ENCODE results near the gene MXD3.
"Not testable (repeated sequence)": the region's sequence is repeated elsewhere in the genome, so short reads cannot be mapped to it uniquely, and the experiment has no call there.

MXD3 gene, protein sequence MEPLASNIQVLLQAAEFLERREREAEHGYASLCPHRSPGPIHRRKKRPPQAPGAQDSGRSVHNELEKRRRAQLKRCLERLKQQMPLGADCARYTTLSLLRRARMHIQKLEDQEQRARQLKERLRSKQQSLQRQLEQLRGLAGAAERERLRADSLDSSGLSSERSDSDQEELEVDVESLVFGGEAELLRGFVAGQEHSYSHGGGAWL

DNA sequence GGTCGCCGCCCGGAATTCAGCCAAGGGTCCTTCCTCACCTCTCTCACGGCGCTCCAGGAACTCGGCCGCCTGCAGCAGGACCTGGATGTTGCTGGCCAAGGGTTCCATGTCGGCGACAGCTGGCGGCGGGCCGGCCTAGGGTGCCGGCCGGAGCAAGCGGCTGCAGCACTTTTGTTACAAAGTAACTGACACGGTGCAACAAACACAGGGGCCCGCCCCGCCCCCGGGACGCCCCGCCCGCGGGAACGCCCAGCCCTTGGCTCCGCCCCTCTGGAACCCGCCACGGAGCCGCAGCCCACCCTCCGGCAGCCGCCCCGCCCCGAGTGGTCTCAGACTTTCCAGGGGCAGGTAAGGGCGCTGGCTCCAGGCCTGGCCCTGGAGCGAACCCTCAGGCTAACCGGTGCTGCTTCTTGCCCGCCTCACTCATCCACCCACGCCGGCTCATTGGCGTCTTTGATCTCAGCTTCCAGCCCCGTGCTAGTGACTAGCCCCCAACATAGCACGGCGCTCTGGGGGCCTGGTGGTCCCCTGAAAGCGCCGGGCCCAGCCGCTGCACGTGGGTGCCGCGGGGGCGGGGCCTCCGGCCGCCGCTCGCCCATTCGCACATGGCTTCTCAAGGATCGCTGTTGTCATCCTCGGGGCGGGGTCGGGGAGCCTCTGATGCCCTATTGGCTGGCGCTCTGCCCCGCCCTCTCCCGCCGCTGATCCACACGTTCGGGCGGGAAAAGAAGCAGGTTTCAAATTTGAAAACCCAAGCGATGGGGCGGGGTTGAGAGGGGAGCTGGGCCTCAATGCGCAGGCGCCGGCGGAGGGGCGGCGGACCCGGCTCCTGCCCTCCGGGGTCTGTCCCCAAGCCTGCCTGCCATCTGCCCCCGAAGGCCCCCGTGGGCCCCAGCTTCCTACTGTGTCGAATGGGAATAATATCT is at the start of gene MXD3:
Gene MXD3 (minus strand): TSS at position 176 of the 926 bp plus-strand sequence. CDS start 68 bp downstream, at position 108.
- peak; percentile 92 to 94 for DNase-seq (ENCODE audit: low read depth in 2 of 2)

DNA sequence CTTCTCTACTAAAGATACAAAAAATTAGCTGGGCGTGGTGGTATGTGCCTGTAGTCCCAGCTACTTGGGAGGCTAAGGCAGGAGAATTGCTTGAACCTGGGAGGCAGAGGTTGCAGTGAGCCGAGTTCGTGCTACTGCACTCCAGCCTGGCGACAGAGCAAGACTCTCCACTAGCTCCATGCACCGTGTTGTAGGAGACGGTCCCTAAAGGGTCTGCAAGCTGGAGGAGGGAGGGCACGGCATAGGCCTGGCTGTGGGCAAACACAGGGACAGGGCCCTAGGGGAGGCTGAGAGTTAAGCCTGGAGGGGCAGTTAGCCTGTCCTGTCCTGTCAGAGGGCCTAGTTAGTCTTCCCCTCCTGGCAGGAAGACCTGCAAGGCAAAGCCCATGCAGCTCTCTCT is 49.0 kb upstream of the MXD3 start:
- not testable (repeated sequence) for DNase-seq (ENCODE audit: low read depth in 2 of 2)

DNA sequence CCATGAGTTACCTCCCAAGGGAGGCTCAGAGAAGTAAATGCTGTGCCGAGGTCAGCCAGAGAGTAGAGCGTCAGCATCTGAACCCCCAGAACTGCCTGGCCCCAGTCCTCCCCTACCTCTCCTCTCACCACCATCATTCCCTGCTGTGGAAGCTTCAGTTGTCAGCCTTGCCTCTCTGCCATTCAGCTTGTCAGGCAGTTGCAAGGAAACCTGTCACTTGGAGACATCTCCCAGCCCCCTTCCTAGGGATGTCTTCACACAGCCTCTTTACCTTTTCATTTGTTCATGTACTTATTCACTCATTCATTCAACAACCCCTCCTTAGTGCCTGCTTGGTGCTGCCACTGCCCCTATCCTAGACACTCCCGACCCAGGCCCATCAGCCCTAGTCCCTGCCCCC is 48.2 kb upstream of the MXD3 start:
- DNase-seq (ENCODE audit: low read depth in 2 of 2), result no peak

DNA sequence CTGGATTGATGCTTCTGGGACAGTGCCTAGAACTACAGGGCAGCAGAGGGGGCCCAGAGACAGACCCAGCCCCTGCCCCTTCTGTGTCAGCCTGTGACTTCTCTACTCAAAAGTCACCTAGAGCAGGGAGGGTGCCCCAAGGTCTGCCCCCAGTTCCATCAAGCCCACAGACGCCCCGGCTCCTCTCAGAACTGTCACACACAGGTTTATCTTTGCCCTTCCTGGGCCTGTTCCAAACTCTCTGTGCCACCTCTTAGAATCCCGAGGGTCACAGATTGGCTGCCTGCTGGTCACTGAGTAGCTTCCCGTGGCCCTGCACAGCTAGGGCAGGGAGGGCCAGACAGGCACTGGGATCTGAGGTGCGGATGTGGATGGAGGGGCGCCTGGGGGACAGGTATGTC is 47.8 kb upstream of the MXD3 start:
- no peak for DNase-seq (ENCODE audit: low read depth in 2 of 2)

DNA sequence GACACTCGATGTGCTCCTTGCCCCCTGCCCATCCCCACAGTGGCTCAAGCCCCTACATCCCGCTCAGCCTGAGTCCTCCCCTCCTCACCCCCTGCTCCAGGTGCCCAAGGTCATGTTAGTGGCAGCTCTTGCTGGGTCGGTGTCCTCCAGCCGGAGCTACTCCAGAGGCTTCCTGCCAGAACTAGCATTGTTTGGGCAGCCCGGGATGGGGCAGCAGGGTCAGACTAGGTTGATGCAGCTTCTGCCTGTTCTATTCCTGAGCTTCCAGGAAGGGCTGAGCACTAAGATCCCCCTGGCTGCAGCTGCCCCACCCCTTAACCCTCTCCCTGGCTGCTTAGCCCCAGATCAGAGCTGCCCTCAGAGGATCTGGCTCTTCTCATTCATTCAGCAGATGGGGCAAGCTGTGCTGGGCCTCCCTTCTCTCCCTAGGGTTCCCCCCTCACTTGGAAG is 46.7 kb upstream of the MXD3 start:
- DNase-seq (ENCODE audit: low read depth in 2 of 2), result no peak

DNA sequence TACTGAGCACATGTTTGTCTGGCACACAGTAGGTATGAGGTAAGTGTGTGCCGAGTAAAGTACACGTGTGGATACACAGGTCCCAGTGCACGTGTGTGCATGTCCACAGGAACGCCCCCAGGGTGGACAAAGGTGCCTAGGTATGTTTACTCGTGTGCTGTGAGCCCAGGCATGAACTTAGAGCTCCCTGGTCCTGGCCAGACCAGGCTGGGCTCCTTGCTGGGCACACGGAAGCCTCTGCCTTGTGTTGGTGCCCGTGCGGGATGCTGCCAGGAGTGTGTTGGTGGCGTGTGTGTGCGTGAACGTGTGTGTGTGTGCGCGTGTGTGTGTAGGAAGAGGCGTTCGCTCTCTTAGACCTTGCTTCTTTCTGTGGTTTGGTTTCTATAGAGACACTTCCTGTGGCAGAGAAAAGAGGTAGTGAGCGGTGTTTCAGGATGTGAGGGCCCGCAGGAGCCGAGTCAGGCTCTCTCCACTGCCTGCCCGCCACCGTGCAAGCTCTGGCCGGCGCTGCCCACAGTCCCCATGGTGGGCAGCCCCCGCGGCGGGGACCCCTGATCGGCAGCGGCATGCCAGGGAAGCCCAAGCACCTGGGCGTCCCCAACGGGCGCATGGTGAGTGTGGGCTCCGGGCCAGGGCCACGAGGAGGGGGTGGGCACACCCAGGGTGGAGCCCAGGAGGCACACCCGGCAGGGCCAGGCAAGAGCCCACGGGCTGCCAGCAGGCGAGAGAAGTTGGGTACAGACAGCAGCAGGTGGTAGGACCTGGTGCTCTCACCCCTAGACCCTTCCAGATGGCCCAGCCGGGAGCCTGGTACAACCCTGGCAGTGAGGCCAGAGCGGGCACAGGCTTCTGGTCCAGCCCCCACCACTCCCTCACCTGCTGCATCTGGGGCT is 46.0 kb upstream of the MXD3 start, which contains the start of gene RGS14:
Gene RGS14 (plus strand): TSS at position 466 of the 893 bp plus-strand sequence. CDS start 101 bp downstream, at position 567.
- peak; percentile 40 to 51 for DNase-seq (ENCODE audit: low read depth in 2 of 2)

DNA sequence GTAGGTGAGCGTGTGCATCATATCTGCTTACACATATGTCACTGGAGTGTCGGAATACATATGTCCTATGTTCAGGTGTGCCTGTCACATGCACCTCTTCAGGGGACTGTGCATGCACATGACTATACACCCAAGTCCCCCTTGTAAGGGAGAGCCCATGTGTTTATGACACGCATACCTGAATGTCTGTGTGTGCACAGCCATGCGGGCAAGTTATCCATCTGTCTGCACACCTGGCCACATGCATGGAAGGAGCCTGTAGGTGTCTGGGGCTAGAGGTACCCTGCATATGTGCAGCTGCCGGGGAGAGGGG is 45.4 kb upstream of the MXD3 start:
- no peak for DNase-seq (ENCODE audit: low read depth in 2 of 2)

DNA sequence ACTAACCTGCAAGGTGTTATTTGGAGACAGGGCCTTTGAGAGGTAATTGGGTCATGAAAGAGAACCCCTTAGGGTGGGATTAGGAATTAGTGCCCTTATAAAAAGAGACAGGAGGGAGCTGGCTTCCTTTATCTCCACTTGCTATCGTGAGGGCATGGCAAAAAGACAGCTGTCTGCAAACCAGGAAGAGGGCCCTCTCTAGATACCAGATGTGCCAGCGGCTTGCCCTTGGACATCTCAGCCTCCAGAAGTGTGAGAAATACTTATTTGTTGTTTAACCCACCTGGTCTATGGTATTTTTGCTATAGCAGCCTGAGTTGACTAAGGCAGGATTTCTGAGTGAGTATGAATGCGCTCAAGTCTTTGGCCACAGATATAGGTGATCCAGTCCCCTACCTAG is 45.0 kb upstream of the MXD3 start:
- no peak for DNase-seq (ENCODE audit: low read depth in 2 of 2)

DNA sequence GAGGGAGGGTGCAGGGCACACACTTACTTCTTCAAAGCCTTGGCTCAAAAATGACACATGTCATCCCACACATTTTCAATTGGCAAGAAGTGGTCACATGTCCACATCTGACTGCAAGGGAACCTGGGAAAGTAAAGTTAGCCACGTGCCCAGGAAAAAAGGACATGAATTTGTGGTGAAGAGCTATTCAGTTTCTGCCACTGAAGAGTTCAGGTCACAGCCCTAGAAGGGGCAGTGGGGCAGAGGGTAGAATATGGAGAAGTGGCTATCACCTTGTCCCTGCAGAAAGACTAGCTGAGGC is 44.1 kb upstream of the MXD3 start:
- DNase-seq (ENCODE audit: low read depth in 2 of 2), result no peak

DNA sequence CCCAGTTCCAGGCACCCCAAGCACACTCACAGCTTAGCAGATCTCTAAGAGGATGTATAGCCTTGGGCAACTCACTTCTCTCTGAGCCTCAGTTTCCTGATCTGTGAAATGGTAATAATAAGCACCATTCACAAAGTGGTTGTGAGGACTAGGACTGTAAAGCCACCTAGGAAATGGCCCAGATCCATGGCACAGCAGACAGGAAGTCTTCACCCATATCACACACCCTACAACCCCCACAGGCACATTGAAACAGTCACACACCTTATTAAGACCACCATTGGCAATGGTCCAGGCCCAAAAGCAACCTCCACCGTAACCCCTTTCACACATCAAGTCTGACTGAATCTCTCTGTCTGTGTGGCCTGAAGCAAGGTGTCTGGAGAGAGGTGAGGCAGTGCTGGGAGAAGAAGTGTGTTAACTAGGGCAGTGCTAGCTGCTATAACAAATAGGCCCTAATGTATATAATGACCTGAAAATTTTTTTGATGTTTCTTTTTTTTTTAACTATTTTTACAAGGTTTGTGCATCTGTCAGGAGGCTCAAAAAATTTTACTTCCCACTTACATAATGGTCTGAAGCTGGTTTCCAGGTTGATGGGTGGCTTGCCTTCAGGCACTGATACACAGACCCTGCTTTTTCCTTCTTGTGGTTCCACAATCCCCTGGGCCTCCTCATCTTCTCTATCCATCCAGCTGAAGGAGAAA is 43.6 kb upstream of the MXD3 start:
- DNase-seq (ENCODE audit: low read depth in 2 of 2), result no peak

DNA sequence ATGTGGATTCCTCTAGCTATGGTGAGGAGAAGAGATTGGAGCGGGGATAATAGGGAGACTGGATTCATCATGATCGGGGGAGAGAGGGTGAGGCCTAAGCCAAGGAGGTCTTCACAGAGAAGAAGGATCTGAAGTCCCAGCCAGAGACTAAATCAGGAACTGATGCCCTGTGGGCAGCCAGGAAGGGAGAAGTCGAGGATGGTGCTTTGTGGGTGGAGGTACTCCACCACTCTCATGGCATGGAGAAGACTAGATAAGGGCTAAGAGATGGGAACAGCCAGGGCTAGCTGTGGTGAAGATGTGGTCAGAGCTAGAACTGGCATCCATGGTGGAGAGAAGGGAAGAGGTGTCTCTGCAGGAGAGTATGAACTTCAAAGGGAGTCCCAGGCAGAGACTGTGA is 43.0 kb upstream of the MXD3 start:
- no peak for DNase-seq (ENCODE audit: low read depth in 2 of 2)

DNA sequence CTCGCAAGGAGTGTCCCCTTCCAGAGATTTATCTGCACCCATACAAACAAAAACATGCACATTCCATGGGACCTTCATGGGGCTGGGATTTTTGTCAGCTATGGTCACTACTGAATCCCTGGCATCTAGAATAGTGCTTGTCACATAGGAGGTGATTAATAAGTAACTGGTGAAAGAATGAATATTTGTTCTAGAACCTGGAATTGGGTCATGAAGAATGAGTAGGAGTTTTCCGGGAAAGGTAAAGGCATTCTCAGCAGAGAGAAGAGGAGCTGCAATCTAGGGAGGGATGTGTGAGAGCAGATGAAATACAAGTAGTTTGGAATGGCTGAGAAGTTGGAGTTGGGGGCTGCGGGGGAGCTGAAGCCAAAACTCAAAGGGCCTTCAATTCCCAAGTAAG is 42.6 kb upstream of the MXD3 start:
- no peak for DNase-seq (ENCODE audit: low read depth in 2 of 2)

DNA sequence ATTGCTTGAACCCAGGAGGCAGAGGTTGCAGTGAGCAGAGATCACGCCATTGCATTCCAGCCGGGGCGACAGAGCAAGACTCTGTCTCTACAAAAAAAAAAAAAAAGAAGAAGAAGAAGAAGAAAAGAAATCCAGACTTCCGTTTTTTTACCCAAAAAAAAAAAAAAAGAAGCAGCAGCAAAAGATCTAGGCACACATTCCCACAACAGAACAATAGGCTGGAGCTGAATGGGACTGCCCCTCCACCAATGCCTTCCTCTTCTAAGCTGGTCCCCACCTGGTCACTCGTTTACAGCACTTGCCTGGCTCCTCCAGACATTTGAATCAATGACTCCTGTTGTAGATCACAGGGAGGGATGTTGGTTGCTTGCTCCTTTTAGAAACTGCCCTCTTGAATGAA is 41.4 kb upstream of the MXD3 start:
- no peak for DNase-seq (ENCODE audit: low read depth in 2 of 2)

DNA sequence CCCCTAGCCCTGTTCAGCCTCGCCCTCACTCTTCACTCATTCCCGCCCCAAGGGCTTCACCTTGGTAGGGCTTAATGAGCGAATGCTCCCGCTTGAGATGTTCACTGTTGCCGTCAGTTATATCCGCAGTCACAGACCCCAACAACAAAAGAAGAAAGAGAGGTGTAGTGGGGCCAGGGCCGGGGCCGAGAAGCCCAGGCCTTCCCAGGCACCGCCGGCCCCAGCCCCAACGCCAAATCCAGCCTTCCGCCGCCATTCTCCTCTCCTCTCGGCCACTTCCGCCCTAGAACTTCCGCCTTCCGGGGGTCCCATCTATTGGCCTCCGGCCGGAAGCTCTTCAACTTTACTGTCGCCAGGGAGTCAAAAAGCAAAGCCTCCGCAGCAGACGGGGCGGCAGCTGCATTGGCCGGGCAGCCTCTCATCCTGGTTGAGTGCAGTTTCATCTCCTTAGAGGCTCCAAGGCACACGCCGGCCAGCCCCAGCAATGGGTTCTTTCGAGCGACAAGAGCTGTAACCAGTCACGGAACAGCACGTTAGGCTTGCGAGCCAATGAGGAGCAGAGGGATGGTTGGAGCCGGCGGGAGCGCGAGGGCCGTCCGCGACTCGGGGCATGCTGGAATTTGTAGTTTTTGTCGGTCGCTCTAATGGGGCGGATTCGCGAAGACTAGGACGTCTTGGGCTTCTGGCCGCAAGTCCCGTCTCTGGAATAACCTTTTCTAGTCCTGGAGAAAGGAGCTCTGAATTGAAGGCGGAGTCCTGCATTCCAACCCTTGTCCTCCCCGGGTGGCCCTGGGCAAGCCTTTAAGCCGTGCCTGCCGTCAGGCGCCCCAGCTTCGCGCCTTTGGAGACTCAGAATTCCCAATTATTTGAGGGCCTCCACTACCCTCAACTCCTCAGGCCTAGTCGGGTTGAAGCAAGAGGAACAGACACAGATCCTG is 40.0 kb upstream of the MXD3 start, which contains the start of gene LMAN2:
Gene LMAN2 (minus strand): TSS at position 277 of the 938 bp plus-strand sequence. CDS start 21 bp downstream, at position 256.
- DNase-seq (ENCODE audit: low read depth in 2 of 2), result peak; percentile 72 to 78

DNA sequence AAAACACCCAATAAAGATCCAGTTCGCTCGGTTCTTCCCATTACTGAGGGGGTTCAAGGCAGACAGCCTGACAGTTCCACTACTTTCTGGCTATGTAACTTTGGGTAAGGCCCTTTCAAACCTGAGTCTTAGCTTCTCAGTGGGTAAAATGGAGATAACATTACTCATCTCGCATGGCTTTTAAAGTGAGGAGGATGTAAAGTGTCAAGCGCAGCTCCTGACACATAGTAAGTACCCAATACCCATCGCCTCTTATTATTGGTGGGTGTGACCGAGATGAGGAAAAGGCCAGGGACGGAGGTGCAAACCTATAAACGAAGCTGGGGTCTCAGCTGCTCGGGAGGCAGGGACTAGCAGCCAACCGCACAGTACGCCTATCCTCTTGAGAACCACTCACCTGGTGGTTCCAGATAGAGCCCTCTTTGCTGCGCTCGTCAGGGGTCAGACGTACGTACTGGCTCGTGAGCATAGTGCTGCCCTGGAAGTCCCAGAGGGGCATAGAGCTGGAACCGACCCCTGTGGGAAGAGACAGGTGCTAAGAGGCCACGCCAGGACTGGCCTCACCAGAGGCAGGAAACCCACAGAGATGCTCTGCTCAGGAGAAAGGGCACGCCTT is 39.2 kb upstream of the MXD3 start:
- no peak for DNase-seq (ENCODE audit: low read depth in 2 of 2)

DNA sequence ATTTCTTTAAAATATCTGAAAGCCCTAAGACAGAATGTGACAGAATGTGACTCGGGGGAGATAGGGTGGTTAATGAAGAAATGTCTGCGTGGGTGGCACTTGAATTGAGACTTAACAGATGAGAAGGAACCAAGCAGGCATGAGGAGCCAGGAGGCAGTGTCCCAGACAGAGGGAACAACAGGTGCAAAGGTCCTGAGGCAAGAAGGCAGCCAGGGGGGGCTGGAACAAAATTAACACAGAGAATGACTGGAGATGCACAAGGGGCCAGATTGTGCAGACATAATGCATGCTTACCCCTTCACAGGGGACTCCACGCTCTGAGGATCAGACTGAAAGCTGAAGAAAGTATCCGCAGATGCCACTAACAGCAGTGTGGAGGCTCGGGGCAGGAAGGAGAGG is 38.1 kb upstream of the MXD3 start:
- DNase-seq (ENCODE audit: low read depth in 2 of 2), result no peak

DNA sequence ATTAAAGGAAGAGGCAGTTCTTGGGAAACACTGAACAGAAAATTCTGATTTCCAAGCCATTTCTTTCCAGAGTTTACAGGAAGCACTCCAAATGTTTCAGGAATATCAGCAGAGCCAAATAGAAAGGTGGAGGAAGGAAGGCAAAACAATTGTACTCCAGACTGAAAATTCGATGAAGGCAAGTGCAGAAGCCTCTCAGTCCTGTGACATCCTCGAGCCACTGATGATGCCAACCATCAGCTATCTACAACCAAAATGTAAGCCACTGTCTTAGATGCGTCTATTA is 37.6 kb upstream of the MXD3 start:
- DNase-seq (ENCODE audit: low read depth in 2 of 2), result no peak

DNA sequence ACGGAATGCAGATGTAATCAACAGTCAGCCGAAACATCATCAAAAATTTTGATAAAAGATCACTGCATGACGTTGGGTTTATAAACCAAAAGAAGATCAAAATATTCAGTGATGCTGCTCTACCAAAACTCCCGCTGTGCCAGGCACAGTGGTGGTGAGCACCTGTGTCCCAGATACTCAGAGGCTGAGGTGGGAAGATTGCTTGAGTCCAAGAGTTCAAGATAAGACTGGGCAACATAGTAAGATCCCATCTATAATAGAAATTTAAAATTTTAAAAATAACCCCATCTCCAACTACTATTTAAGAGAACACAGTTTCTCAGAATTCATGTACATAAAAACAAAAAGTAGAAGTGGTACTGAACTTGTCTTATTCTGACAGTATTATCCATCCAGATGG is 36.0 kb upstream of the MXD3 start:
- no peak for DNase-seq (ENCODE audit: low read depth in 2 of 2)

DNA sequence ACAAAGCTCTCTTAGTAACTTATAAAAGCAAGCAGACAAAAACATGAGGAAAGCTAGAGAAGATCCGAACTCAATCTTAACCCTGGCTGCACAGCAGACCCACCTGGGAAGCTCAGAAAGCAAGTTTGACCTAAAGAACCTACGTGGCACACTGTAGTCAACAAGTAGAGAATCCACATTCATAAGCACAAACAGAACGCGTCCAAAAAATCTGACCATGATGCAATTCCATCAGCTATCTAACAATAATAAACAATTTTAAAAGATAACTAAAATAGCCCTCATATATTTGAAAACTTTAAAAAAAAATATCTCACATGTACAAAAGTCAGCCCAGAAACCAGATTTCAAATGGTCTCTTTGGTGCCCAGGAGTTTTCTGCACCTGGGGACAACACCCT is 35.1 kb upstream of the MXD3 start:
- DNase-seq (ENCODE audit: low read depth in 2 of 2), result no peak

DNA sequence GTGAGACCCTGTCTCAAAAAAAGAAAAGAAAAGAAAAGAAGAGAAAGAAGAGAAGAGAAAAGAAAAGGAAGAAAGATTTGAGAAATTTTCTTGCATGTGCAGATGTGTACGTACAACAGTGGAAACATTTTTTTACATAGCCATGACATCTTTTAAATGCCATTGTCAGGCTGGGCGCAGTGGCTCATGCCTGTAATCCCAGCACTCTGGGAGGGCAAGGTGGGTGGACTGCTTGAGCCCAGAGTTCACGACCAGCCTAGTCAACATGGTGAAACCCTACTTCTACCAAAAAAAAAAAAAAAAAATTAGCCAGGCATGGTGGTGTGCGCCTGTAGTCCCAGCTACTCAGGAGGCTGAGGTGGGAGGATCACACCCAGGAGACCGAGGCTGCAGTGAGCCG is 33.2 kb upstream of the MXD3 start:
- no peak for DNase-seq (ENCODE audit: low read depth in 2 of 2)

Data from stimulated activated CD4-positive, alpha-beta T cell treated with anti-CD3 and anti-CD28 coated beads, Interleukin-1b, Interleukin-23, amount 100 ng/mL, for 4 hours (primary cell).